COLO668 (cell line): ENCODE measurements around the gene GABARAPL1.

Experiments
- DNase-seq: peaks from one replicate; lab custom pipeline; 2025; ENCODE audit not compliant: unreplicated experiment; lab: John Stamatoyannopoulos, UW

GABARAPL1 gene

GRCh38 chr12:10226731-10227130 lies 14.1 kb downstream of the GABARAPL1 start:
- DNase-seq, result no peak

GRCh38 chr12:10227648-10228047 lies 15.0 kb downstream of the GABARAPL1 start:
- DNase-seq, result no peak

- DNase-seq, result no peak
Observed at GRCh38 chr12:10234562-10234961, 21.9 kb downstream of the GABARAPL1 start.

- DNase-seq, result peak; percentile 21
Observed at GRCh38 chr12:10235761-10236631, 23.3 kb downstream of the GABARAPL1 start.

- no peak for DNase-seq
Observed at GRCh38 chr12:10236720-10237119, 24.0 kb downstream of the GABARAPL1 start.

GRCh38 chr12:10238526-10238925 lies 25.8 kb downstream of the GABARAPL1 start:
- no peak for DNase-seq

GRCh38 chr12:10241290-10241689 lies 28.6 kb downstream of the GABARAPL1 start:
- no peak for DNase-seq

GRCh38 chr12:10241727-10242126 lies 29.1 kb downstream of the GABARAPL1 start:
- DNase-seq, result no peak

GRCh38 chr12:10242539-10242938 lies 29.9 kb downstream of the GABARAPL1 start:
- no peak for DNase-seq

GRCh38 chr12:10243818-10244520 lies 31.3 kb downstream of the GABARAPL1 start:
- no peak for DNase-seq

- no peak for DNase-seq
Observed at GRCh38 chr12:10247436-10248058, 34.9 kb downstream of the GABARAPL1 start.

- DNase-seq, result no peak
Observed at GRCh38 chr12:10249690-10250455, 37.2 kb downstream of the GABARAPL1 start.

GRCh38 chr12:10251669-10252068 lies 39.0 kb downstream of the GABARAPL1 start:
- DNase-seq, result no peak

GRCh38 chr12:10252201-10252600 lies 39.5 kb downstream of the GABARAPL1 start:
- no peak for DNase-seq

- no peak for DNase-seq
Observed at GRCh38 chr12:10256064-10256463, 43.4 kb downstream of the GABARAPL1 start.

GRCh38 chr12:10260927-10261326 lies 48.2 kb downstream of the GABARAPL1 start:
- DNase-seq, result no peak

- DNase-seq, result no peak
Observed at GRCh38 chr12:10268037-10268436, 55.4 kb downstream of the GABARAPL1 start.

- no peak for DNase-seq
Observed at GRCh38 chr12:10272467-10272866, 59.8 kb downstream of the GABARAPL1 start.
